ENCODE data around the gene DRAXIN.

- TF ChIP-seq CTCF (IDR thresholded peaks at IDR 0.05), result no peak
- no peak for TF ChIP-seq POLR2A (IDR thresholded peaks at IDR 0.05)
These were observed 14.1 kb downstream of the DRAXIN start for GRCh38 chr1:11705596-11705995.

Measured in heart left ventricle (tissue), 13 donors.